Fibroblast of skin of right biceps (primary cell): ENCODE results near the gene MOSPD2.

Experiments
- DNase-seq: peaks from one replicate; pipeline ENCODE4 v3.0.0-alpha.2; 2013

MOSPD2 gene

GRCh38 chrX:14916017-14916674 is 42.9 kb downstream of the MOSPD2 start:
- peak; percentile 78 for DNase-seq

- no peak for DNase-seq
Observed at GRCh38 chrX:14919407-14919806, 46.2 kb downstream of the MOSPD2 start.

GRCh38 chrX:14920196-14920595 is 47.0 kb downstream of the MOSPD2 start:
- peak; percentile 61 for DNase-seq

GRCh38 chrX:14922437-14922836 is 49.2 kb downstream of the MOSPD2 start:
- DNase-seq = peak; percentile 84

- no peak for DNase-seq
Observed at GRCh38 chrX:14923761-14924160, 50.5 kb downstream of the MOSPD2 start.

- DNase-seq = no peak
Observed at GRCh38 chrX:14926471-14926870, 53.2 kb downstream of the MOSPD2 start.

- DNase-seq = no peak
Observed at GRCh38 chrX:14927401-14927800, 54.2 kb downstream of the MOSPD2 start.

- DNase-seq = no peak
Observed at GRCh38 chrX:14930663-14931062, 57.4 kb downstream of the MOSPD2 start.

- DNase-seq = no peak
Observed at GRCh38 chrX:14932136-14932535, 58.9 kb downstream of the MOSPD2 start.

GRCh38 chrX:14934423-14934822 is 61.2 kb downstream of the MOSPD2 start:
- no peak for DNase-seq

GRCh38 chrX:14936561-14936960 is 63.3 kb downstream of the MOSPD2 start:
- DNase-seq = peak; percentile 76

- no peak for DNase-seq
Observed at GRCh38 chrX:14939644-14940043, 66.4 kb downstream of the MOSPD2 start.

- DNase-seq = no peak
Observed at GRCh38 chrX:14941301-14941700, 68.1 kb downstream of the MOSPD2 start.

GRCh38 chrX:14942341-14942740 is 69.1 kb downstream of the MOSPD2 start:
- DNase-seq = no peak

- DNase-seq = no peak
Observed at GRCh38 chrX:14943962-14944361, 70.7 kb downstream of the MOSPD2 start.

- DNase-seq = no peak
Observed at GRCh38 chrX:14946606-14947155, 73.5 kb downstream of the MOSPD2 start.

- DNase-seq = no peak
Observed at GRCh38 chrX:14948691-14949090, 75.5 kb downstream of the MOSPD2 start.

- peak; percentile 4 for DNase-seq
Observed at GRCh38 chrX:14956813-14957582, 83.8 kb downstream of the MOSPD2 start.

GRCh38 chrX:14963447-14964236 is 90.4 kb downstream of the MOSPD2 start:
- peak; percentile 66 for DNase-seq

GRCh38 chrX:14964500-14964899 is 91.3 kb downstream of the MOSPD2 start:
- peak; percentile 6 for DNase-seq
